Activated gamma-delta T cell (primary cell): Measurements from ENCODE around the gene LATS2.
"Not testable (repeated sequence)": the region's sequence is repeated elsewhere in the genome, so short reads cannot be mapped to it uniquely, and the experiment has no call there.

Experiments
- DNase-seq: peaks from one replicate; lab custom pipeline; 2025; lab: John Stamatoyannopoulos, UW

The LATS2 gene

DNA sequence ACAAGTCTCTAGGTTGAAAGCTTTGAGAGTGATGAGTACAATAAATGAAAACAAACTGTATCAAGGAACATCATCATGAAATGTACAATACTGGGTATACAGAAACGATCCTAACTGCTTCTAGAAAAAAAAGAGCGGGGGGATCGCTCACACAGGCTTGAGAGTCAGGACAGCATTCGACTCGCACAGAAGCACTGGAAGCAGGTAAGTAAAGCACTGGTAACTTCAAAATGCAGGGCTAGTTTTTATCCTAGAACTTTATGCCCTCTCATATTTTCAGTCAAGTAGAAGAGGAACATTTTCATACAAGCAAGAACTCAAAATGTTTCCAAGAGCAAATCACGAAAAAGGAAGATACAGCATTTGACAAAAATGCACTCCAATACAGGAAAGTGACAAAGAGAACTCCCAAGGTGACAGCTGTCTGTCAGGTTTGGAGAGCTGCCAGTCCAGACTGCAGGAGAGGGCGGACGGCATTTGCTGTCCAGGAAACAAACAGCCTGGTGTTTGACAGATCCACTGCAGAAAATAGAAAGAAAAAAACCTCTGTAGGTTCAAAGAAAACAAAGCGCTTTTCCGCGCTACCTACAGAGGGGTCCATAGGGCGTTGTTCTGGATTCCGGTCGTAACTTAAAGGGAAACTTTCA lies 100.6 kb downstream of the LATS2 start:
- DNase-seq: no peak

DNA sequence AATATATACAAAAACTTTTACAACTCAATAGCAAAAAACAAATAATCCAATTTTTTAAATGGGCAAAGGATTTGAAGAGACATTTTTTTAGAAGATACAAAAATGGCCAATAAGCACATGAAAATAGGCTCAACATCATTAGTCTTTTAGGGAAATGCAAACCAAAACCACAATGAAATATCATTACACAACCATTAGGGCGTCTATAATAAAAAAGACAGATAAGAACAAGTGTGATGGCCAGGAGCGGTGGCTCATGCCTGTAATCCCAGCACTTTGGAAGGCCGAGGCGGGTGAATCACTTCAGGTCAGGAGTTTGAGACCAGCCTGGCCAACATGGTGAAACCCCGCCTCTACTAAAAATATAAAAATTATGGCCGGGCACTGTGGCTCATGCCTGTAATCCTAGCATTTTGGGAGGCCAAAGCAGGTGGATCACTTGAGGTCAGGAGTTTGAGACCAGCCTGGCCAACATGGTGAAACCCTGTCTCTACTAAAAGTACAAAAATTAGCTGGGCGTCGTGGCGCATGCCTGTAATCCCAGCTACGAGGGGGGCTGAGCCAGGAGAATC lies 104.3 kb downstream of the LATS2 start:
- not testable (repeated sequence) for DNase-seq

DNA sequence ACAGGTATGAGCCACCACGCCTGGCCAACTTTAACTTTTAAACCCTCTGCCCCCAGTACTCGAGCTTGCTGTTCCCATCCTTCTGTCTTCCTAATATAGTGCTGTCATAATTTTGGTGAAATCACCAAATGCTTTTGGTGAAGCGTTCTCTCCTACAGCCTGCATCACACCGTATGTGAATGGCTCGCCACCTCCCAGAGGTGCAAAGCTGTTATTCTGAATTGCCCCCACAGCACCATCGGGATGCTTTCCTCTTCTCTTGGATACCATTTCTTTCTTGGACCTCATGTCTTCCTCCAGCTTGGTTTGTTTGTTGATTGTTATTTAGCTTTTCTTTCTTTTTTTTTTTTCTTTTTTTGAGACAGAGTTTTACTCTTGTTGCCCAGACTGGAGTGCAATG lies 105.9 kb downstream of the LATS2 start:
- DNase-seq: no peak

DNA sequence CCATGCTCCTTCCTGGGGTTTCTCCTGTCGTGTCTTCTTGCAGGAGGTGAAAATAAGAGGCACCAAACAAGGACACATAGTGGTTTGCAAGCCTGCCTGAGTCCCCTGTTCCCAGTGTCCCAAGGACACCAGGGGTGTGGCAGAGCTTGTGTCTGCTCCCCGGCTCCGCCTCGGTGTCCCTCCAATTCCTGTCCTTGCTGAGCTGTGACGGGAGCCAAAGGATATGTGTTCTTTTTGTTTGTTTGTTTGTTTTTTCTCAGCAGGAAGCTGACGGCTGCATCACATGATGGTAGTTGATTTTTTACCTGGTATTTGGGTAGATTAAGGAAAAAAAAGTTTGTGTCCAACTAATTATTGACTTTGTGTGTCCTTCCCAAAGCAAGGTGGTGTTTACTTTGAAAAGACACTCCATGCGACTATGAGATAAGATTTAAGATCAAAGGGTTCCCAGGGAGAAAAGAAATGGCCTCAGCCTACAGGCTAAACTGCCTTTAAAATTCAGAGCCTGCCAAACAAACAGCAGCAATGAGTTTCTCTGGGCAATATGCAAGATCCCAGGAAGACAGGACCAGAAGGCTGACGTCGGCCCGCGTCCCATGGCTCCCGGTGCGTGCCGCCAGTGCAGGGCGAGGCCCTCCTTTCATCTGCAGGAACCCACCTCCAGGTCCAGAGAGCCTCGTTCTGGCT lies 108.0 kb downstream of the LATS2 start:
- no peak for DNase-seq

DNA sequence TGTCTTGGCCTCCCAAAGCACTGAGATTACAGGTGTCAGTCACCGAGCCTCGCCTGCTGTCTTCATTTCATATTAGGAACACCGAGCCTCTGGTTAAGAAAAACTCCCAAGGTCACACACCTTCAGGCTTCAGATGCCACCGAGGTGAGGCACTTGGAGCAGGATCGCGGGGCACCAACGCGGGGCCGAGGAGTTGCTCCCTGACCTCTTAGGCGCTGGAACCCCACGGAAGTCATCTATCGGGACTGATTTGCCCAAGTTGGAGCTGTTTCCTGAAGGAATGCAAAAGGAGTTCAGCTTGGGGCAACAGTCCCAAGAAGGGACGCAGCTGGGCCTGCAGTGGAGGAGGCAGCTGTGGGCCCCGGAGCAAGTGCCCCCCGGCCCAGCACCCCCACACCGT lies 108.5 kb downstream of the LATS2 start:
- DNase-seq: no peak

DNA sequence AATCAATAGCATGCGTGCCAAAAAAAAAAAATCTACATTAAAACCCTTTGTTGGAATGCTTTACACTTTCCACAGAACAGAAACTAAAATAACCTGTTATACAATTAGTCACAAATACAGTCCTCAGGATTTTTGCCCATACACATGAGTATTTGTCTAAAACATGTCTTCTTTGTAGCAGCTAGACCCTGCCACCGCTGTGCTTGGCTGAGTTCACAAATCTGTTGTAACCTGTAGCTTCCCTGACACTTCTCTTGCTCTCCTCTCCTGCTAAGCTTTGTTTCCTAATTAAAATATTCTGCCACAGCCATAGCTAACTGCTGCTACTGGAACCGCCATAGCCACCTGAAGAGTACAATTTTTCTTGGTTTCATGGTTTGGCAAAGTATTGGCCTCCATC lies 113.4 kb downstream of the LATS2 start:
- not testable (repeated sequence) for DNase-seq

DNA sequence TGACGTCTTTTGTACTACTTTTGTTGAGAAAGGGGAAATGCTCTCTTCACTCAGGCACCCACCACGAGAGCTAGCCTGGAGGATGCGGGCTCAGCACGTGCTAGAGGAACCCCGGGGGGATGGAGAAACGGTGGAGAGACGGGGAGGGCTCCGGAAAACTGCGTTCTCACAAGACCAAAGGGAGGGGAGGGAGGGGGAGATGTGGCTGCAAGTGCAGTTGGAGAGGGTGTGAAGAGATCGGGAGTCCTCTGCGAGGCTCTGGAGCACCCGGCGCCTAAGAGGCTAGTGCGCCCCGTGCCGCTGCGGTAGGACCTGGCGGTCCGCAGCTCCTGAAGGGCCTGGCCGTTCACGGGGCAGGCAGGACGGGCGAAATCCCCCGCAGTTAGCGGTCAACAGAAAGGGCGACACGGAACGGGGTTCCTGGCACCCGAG lies 115.4 kb downstream of the LATS2 start:
- DNase-seq: no peak

DNA sequence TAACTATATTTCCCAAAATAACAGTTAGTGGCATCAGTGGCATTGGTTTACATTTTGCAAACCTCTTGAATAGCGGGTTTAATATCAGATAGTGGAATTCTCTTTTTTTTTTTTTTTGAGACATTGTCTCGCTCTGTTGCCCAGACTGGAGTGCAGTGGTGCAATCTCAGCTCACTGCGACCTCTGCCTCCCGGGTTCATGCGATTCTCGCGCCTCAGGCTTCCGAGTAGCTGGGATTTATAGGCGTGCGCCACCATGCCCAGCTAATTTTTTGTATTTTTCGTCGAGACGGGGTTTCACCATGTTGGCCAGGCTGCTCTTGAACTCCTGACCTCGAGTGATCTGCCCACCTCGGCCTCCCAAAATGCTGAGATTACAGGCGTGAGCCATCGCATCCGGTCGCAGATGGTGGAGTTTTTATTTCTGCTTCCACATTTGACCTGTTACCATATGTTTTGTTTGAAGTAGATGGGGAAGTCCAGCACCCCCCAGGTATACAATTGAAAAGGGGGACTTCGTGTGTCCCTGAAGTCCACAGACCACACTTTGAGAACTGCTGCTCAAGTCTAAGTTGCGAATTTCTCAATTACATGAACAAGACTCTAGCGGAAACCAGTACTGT lies 118.3 kb downstream of the LATS2 start:
- DNase-seq: no peak

DNA sequence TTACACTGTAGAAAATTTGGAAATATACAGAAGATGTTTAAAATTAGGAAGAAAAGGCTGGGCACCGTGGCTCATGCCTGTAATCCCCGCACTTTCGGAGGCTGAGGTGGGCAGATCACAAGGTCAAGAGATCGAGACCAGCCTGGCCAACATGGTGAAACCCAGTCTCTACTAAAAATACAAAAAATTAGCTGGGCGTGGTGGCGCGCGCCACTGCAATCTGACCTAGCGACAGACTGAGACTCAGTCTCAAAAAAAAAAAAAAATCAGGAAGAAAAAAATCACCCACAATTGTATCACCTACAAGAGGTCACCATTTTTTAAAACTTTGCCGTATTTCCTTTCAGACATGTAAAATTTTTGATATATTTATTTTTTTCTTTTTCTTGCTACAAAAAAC lies 120.9 kb downstream of the LATS2 start:
- not testable (repeated sequence) for DNase-seq

DNA sequence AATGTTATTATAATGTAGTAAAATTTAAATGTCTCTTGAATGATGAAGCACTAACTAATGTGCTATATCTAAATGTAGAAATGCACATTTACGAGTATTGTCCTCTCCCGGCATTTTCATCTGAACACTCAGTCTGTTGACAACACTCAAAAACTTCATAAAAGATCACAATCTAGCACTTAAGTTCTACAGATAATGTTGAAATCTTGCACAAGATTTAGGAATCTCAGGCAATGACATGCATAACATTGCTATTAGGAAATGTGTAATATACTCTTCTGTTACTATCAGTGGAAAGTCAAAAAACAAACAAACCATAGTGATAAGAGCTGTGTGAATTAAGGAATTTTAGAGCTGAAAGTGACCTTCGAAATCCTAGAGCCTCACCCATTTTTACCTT lies 121.3 kb downstream of the LATS2 start:
- DNase-seq: no peak

DNA sequence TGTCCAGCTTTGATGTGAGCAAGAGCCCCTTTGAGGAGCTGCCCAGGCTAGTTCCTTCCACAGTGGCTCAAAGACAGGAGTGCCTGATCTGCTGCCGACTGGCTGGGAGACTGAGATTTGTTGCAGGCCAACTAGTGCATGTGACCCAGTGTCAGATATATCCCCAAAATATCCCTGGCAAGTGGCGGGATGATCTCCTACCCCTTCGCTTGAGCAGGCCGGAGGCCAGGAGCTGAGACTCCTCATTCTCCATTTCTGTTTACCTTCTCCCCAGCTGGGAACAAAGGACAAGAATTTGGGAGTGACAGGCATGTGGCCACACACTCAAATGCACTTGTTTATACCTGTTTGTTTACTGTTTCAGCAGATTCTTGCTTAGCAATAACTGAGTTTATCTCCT lies 121.7 kb downstream of the LATS2 start:
- no peak for DNase-seq

DNA sequence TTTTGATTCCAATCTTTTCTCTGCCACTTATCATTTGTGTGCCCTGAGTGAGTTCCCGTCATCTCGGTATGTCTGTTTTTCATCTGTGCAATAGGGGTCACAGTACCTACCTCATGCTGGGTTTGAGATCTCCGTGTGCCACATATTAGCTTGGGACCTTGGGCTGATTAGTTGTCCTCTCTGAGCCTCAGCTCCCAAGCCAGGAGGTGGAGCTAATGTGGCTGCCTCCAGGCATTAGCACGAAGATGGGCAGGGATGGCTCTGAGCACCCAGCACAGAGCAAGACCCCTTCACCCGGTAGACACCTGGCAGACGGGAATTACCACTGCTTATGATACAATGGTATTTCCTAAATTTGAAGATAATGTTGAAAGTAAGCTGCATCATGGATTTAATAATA lies 123.1 kb downstream of the LATS2 start:
- DNase-seq: no peak

DNA sequence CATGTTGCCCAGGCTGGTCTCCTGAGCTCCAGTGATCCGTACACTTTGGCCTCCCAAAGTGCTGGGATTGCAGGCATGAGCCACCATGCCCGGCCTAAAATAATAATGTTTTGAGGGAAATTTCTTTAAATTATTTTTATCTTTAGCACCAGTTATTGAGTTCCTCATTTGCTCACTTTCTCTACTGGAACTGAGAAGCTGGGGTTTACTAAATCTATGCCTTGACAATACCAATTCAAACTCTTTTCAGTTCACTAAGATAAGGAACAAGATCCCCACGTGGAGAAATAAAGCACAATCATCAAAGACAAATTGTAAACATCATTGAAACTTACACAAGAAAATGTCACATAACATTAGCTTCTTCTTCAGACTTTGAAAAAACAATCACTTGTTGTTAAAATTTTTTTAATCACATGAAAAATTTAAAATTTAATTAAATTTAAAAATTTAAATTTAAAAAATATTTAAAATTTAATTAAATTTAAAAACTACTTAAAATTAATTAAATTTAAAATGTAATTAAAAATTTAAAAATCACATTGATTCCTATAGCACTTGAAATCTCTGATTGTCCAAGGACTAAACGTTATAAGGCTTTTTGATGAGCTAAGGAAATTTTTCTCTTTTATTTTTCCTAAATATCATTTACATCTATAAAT lies 133.7 kb downstream of the LATS2 start:
- DNase-seq: no peak

DNA sequence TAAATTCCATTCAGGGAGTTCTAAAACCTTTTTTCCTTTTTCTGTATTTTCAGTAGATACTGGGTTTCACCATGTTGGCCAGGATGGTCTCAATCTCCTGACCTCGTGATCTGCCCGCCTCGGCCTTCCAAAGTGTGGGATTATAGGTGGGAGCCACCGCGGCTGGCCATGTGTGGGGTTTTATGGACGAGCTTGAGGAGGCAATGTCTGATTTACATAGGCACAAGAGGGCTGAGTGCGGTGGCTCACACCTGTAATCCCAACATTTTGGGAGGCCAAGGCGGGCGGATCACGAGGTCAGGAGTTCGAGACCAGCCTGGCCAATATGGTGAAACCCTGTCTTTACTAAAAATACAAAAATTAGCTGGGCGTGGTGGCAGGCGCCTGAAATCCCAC lies 136.0 kb downstream of the LATS2 start:
- not testable (repeated sequence) for DNase-seq

DNA sequence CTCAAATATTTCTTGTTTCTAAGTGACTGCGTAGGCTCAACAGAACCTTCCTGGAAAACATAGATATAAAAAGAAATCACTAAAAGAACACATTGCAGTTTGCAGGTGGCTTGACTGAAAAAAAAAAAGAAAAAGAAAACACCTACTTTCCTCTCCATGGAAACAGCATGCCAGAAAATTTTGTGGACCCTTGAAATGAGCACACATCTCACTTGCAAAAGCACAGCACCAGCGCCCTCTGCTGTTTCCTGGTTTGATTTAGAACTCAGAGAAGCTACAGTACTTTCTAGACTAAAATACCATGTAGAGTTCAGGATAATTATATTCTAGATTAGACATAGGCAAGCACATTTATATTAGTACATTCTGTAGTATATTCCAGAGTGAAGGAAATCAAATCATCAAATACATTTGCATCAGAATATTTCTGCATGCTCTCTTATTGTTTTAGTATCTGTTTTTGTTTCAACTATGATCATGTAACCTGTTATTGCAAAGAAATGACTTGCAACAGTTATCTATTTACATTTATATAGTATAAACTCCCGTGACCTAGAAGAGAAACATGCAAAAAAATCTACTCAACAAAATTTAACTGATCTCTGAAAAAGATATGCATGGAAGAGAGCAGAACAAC lies 136.5 kb downstream of the LATS2 start:
- DNase-seq: no peak

DNA sequence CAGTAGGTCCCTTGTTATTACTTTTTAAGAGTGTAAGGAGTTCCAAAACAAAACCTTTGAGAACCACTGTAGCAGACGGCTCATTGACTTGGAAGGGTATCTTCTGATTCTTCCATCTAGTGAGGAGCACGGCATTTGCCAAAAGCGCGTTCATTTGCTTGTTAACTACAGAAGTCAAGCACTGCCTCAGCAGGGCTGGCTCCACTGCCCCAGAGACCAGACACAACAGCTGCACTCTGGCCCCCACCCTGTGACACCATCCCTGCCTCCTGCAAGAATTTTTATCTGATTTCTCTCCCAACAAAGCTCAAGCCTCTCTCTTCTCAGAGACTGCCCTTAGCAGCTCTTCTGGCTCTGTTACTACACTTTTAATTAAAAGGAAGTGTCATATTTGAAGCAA lies 138.1 kb downstream of the LATS2 start:
- DNase-seq: no peak
